Activated T-cell treated with anti-CD3 and anti-CD28 coated beads for 4 hours (primary cell): ENCODE data around the gene GSE1.

Source experiments
- DNase-seq: peaks from one replicate; pipeline ENCODE4 v3.0.0-alpha.2; 2020

The GSE1 gene

DNA sequence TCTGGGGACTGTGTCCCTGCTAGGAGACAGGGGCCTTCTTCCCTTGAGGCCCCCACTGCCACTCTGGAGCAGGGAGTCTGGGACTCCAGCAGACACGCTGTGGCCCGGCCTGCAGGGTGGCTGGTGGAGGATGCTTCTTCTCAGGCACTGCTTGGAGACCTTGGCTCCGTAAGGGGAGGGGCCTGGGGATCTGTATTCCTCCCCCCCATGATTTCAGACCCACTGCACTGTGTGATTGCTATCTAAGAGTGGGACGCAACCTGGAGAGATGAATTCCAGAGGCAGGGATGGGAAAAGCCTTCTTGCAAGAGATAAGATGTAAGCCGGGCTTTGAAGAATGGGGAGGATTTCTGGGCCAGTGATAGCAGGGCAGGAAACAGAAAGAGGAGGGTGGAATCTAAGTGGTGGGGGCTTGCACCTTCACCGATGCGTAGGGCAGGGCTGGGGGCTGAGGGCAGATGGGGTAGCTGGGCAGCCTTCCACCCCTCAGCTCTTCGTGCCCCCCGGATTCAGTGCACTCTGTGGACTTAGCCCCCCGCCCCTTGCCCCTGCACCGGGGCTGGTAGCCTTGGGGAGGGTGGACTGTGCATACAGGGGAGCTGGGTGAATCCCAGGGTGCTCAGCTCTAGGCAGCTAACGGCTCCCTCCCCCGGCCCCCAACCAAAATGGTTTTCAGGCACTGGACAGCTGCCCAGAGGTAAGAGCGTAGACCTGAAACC, 5.2 kb upstream of the GSE1 start:
- no peak for DNase-seq

DNA sequence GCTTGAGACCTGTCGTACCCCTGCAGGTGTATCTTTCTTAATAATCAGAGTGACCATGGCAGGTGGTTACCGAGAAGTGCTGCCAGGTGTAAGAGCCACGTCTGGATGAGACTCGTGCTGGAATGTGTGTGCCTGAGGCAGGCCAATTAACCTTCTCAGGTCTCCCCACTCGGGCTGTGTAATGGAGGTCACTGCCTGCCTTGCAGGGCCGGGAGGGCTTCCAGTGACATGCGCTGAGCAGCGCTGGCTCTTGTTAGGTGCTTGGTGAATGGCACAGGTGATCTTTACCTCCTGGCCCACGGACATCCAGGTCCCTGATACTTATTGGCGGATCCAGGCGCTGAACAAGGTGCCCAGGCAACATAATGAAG, 4.6 kb upstream of the GSE1 start:
- no peak for DNase-seq

DNA sequence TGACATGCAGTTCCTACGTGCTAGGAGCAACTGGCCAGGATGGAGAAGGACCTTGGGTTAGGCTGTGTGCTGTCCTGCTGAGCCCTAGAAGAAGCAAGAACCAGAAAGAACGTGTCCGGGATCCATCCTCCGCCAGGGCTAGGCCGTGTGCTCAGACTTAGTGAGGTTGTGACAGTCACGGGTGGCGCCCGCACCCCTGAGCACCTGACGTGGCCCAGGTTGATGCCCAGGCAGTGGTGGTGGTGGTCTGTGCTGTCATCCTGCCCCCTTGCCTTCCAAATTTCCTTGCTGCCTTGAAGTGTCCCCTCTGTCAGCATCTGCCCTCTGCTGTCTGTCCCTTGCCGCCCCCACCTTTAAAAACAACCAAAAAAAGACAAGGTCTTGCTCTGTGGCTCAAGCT, 4.2 kb upstream of the GSE1 start:
- DNase-seq = no peak

DNA sequence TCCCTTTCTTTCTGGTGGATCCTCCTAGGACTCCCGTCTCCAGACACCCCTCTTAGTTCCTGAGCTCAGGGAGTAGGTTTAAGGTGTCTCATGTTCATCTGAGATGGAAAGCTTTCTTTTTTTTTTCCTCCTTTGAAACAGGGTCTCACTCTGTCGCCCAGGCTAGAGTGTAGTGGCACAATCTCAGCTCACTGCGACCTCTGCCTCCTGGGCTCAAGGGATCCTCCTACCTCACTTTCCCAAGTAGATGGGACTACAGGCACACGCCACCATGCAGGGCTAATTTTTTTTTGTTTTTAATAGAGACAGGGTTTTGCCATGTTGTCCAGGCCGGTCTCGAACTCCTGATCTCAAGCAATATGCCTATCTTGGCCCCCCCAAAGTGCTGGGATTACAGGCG, 3.6 kb upstream of the GSE1 start:
- DNase-seq = no peak

DNA sequence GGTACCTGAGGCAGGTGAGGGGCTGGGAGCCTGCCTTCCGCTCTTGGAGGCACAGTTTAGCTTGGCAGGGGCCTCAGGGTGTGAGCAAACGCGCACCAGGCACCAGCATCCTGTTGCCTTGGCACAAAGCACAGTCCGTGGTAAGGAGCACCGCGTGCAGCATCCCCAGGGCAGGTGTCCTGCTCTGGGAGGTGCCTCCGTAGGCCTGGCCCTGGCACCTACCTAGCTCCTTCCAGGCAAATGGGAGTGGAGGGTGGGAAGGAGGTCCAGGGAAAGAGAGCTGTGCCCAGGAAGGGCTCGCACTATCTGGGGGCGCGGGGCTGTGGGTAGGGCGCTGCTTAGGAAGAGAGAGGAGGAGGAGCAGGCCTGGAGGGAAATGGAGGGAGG, 3.1 kb upstream of the GSE1 start:
- no peak for DNase-seq

DNA sequence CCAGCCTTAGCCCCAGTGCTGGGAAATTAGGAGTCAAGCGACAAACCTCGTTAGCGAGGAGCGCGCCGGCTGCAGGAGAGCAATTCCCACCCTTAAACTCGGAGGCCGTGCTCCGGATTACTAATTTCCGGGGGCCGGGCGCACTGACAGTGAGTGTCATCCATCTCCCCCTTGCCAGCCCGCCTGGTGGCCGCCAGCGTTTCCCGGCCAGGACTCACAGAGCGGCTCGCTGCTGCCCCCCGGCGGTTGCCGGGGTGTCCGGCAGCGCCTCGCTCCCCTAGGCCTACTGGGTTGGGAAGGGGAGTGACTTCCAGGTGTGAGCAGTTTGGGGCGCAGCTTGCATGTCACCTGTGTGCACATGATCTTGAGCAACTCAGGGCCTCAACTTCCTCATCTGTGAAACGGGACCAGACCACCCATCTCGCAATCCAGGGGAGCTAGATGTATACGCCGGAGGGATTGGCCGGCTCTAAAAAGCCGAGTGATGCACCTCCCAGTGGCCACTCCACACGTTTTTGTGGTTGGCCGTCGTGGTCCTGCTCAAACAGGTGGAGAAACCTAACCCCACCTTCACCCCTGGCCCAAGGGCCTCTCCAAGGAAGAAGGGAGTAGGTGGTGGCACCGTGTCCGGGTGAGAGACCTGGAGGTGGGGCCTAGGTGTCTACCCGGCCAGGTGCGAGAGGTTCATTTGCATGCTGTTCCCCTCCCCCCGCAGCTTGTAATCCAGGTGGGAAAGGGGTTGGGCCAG, 2.5 kb upstream of the GSE1 start:
- peak; percentile 83 for DNase-seq

DNA sequence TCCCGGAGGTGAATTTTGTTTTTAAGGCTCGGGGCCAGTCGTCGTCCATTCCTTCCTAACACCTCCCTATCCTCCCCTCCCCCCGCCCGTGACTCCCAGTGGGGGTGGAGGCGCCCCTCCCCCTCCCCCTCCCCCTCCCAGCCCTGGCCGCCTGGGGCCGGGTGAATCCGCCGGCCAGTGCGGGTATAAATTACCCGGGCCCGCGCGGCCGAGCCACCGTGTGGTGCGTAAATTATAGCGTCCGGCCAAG, 2.0 kb upstream of the GSE1 start:
- DNase-seq = no peak

DNA sequence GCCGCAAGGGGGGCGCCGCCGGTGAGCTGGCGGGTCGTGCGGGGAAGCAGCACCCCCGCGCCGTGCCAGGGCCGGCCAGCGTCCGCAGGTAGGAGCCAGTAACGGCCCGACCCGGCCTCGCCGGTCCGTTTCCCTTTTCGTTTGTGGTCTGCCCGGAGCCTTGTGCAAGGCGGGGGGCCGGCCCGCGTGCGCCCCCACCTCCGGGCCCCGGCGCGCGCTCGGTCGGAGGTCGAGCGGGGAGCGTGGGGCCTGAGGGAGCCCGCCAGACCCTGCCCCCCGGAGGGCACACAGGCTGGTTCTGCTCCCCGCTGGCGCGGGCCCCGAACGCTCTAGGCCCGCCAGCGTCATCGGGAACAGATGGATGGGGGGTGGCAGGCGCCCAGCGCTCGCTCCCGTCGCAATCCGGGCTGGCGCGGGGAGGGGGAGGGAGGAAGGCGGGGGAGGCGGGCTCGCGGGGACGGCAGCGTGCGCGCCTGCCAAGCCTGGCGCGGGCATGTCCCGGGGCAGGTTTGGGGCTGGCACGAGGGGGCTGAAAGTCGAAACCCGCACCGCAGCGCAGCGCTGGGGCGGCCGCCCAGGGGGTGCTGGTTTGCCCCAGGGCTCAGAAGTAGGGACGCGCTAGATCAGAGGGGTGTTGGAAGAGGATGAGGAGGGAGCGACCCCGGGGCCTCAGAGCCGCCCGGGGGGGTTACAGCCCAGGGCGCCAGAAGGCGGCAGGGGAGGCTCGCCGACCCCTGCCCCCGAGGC, 1.5 kb upstream of the GSE1 start:
- no peak for DNase-seq

DNA sequence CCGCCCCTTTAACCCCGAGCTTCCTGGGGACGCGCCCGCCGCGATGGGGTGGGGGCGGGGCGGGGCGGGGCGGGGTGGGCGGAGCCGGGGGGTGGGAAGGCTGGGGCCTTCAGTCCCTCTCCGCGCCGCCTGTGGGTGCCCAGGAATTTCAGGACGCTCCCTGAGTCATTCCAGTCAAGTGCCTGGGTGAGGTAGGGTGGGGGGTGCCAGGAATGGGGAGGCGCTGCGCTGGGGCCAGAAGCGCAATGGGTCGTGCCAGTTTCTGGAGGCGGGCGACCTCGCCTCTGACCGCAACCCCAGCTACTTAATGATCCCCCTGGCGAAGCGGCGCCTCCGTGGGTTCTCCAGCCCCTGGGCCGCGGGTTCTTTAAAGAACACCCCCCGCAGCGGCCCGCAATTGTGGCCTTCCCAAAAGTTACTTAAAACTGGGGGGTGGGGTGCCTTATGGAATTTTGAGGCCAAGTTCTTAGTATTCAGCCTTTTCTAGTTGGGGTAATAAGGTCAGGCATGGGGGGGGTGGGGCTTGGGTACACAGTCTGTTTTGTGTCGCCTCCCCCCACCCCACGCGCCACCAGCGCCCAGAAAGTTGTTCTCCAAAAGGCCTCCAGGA, 826 bp upstream of the GSE1 start:
- no peak for DNase-seq

DNA sequence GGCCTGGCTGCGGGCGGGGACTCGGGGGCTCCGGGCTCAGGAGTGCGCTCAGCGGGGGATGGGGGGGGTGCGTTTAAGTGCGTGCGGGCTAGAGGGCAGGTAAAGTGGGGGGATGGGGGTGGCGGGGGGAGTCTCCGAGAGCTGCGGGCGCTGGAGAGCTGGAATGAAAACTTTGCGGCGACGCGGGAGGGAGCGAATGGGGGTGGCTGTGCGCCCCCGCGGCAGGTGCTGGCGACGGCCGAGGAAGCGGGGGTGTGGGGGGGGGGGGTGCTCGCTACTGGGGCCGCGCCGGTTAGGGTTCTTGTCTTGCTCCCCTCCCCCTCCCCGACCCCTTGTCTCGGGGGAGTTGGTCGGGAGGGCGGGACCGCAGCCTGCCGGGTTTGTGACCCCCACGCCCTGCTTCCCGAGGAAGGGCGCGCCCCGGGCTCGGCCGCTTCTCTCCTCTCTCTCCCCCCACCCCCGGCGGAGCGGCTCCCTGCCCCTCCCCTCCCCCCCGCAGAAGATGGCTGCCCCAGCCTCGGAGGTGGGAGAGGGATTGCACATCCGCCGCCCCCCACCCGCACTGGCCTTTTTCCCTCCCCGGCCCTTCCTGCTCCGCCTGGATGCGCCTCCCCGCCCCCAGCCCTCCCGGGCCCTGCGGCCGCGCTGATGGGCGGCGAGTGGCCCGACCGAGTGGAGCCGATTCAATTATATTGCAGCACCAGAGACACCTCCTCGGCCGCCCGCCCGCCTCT, 649 bp downstream of the GSE1 start:
- no peak for DNase-seq

DNA sequence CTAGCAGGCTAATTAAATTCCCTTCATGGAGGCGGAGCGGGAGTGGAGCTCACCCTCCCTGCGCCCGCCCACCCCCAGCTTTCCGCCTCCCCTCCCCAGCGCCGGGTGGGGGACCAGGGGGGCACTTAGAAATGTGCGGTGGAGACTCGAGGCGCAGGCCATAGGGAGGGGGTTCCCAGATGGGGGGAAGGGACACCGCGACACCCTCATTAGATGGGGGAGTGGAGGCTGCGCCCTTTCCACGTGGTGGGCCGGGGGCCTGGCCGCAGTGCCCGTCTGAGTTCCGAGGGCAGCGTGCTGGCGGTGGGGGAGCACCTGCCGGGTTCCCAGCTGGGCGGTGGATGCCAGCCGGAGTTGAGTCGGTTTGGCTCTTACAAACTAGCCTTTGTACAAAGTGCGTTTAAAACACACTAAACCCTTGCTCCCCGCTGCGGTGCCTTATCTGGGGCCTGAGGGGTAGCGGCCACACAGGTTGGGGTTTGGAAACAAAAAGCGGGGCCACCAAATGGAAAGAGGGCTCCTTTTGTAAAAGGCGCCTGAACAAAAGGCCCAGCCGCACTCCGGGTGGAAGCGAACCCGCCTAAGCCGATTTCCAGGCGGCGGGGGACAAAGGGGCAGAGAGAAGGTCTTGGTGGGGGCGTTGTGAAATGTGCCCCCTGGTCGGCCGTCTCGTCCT, 1.4 kb downstream of the GSE1 start:
- no peak for DNase-seq

DNA sequence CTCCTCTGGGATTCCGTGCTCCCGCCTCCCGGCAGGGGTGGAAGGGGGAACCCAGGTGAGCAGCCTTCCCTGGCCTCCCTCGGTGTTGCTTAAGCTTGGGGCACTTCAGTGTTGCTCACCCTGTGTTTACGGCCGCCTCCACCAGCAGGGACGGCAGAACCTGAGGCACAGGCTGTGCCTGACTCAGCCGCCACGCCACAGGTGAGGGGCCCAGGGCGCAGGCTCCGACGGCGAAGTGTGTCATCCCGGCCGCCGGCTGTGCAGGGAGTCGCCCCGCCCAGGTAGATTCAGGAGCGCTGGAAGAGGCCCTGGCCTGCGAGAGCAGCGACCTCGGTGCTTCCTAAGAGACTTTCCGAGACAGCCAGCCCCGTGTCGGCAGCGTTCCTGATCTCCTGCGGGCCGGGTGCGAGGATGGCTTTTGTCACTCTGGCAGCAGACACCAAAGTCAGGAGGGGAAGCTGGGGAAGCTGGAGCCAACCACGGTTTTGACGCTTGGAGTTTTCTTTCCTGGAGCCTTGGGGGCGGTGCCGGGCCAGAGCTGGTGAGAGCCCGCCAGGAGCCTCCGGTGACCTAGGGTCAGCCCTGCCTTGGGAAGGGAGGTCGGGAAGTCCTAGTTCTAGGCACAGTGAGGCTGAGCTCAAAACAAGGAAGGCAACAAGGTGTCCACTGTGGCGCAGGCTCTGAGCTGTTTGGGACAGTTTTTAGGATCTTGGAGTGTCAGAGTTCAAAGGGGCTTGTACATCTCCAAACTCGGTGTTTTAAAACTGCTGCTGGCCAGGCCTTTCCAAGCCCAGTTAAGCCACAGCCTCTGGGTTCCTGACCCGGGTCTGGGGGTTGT, 2.1 kb downstream of the GSE1 start:
- DNase-seq = no peak

DNA sequence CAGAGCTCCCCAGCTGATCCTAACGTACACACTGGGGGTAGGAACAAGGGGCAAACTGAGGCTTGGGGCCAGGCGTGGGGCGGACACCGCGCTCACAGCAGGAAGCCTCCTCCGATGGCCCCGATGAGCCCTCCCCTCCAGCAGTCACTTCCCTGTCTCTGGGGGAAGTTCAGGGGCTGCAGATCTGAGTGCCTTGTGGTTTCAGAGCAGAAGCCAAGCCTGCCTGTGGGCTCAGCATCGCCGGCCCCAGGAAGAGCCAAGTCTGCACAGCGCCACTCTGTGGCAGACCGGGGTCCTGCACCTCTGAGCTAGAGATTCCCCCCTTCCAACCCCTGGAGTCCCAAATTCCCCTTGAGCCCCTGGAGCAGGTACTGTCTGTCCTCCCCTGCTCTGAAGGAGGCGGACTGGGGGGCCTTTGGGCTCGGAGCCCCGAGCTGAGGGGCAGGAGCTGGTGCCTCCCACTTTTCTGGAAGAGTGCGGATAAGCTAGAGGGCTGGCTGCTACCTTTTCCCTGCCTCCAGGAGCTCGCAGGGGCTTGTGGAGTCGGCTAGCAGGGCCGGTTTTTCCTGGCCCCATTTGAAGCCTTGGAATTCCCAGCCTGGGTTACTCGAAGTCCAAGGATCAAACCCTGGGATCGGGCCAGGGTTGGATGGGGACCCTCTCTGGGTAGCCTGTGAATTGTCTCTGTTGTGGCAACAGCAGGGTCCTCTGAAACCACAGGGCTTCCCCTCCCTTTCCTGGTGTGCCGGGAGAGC, 2.9 kb downstream of the GSE1 start:
- DNase-seq = peak; percentile 63

DNA sequence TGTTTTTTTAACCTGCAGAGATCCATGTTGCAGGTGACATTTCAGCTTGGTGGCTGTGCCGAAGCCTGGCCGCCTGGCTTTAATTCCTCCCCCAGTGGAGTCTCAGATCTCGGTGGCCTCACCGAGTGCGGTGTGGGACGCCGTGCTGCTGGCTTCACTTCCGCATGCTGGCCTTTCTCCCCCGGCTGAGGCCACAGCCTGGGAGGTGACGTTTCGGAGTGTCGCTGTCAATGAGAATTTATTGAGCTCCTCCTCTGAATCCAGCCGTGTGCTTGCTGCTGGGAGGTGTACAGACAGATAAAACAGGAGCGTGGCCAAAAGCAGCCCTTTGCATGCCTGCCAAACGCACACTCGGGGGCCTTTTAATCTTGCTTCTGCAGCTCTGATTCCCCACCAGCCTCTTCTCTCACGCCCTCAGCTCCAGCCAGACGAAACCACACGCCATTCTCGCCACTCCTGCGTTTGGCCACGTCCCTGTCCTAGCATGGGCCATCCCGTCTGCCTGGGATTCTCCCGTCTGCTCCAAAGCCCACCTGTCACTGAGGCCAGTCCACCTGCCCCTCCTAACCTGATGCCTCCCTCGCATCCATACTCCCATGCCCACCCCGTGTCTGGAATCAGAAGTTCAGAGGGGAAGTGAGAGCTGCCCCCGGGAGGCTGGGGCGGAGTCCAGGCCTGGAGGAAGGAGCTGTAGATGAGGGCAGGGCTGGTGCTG, 3.6 kb downstream of the GSE1 start:
- no peak for DNase-seq

DNA sequence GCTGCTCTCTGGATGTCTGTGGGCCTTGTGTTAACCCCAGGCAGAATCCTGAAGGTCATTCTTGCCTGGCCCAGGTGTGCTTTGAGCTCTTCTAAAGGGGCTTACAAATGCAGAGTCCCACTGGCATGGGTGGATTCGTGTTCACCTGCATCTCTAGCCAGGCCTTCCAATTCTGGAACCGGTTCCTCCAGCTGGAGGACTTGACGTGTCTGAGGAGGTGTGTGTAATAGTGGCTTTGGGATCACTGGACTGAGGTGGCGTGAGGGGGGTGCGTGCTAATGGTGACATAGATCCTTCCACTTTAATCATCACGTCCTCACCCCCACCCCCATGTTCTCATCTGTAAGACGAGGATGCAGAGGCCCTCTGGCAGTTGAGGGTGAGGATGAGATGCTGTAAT, 4.8 kb downstream of the GSE1 start:
- DNase-seq = no peak

DNA sequence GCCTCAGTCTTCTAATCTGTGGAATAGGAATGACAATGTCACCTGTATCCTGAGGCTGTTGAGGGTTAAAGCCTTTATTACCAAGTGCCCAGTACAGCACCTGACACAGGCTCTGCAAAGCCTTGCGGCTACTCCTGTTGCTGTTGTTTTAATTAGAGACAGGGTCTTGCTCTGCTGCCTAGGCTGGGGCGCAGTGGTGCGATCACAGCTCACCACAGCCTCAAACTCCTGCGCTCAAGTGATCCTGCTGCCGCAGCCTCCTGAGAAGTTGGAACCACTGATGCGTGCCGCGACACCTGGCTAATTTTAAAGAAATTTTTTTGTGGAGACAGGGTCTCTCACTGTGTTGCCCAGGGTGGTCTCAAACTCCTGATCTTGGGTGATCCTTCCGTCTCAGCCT, 5.4 kb downstream of the GSE1 start:
- no peak for DNase-seq

DNA sequence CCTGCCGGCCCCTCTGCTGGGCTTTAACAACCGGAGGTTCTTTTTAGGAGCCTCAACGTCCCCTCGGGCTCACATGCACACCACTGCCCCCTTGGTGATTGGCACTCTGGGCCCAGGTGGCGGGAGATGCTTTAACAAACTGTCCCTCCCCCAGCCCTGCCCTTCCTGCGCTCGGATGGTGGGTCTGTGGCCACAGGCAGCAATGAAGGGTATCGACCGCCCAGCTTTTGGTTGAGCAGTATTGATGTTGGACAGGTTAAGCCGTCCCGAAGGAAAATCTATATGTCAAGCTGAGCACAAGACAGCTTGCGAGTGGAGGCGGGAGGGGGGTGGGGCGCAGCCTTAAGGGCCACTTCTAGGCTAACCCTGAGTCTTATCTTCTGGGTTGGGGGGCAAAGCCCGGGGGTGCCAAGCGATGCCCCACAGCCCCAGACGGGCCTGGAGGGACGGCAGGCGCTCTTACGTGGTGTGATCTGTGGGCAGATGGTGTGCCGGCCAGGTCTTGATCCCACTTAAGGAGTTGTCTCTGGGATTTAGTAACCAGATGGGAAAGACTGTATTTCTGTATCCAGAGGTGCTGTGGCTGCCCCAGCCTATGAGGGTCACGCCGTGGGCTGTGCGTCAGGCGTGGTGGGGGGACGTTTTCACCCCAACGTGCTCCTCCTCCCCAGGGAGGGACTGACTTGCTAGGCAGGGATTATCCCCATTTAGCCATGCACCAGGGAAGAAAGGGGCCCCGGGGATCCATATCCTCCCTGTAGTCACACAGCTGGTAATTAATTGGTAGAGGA, 6.2 kb downstream of the GSE1 start:
- no peak for DNase-seq

DNA sequence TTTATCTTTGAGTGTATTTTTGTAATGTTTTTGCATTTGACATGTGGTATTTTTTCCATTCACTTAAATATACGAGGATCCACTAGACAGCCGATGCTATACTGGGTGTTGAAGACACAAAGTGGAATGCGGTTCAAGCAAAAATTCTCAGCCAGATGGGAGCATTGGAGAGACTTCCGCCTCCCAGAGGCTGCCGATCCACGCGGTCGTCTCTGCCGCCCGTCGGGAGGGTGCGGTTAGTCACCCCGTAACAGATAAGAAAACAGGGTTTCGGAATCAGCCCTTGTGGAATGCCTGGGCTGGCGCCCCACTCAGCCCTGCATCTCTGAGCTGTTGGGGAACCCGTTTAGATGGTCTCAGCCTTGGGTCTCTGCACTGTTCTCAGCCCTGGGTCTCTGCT, 7.3 kb downstream of the GSE1 start:
- no peak for DNase-seq

DNA sequence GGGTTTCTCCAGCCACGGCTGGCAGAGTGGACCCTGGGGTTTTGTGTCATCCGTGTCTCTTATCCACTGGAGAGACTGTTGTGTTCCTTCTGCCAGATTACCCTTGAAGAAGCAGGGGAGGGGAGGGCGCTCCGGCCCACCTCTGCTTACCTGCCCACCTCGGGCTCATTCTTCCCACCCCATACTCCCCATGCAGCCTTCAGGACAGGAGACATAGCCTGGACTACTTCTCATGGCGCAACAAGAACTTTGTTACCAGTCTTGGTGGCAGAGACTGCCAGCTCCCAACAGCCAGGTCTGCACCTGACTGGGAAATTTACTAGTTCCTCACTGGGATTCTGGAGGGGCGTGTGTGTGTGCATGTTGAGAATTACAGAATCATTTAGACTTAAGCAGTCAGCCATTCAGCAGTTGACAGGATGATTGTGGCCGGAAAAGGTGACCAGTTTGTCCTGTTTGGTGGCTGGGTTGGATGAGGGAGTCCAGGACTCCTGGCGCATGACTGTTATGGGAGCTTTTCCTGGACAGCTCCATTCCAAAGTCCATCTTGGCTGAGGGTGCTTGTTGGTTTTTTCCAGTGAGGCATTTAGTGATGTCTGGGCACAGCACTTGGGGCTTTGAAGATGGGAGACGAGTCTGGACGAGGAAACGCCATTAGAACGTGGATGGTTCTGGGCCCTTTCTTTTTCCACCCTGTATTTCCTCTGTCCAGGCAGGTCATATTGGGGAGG, 8.7 kb downstream of the GSE1 start:
- no peak for DNase-seq
